HG03565 (cell line): Measurements from ENCODE around the gene FCHSD2.
A peak's percentile ranks its signal among the peaks of the same experiment; 100 is the strongest.

Experiments
- ATAC-seq: cut with Tn5 transposase; IDR thresholded peaks from one replicate; pipeline ENCODE4 v1.9.1; 2021; ENCODE audit warnings: mild to moderate bottlenecking, moderate library complexity; ENCODE audit not compliant: unreplicated experiment

Gene FCHSD2

DNA sequence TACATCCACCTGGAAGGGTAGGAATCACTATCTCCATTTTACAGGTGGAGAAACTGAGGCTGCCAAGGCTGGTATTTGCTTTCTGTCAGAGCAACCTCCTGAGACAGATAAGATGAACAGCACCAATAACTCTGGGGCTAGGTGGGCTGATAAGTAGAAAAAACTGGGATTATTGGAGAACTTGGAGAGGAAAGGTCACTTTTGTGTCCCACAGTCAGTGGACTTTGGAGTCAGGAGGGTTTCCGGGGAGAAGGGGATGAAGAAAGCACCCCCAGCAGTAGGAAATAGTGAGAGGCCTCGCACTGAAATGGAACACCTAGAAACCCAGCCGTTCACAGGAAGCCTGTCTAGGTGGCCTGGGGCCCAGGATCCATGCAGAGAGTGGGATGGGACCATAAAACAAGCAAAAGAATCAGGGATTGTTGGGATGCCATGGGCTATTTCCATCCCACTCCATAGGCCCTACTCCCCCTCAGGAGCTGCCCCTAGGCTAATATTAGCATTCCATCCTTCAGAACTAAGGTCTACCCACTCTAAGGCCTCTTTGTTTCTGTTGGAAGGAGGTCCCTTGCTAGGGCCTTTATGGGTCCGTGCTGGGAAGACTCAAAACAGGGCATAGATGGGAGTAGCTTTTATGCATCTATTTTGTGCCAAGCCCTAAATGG is 31.0 kb upstream of the FCHSD2 start:
- no peak for ATAC-seq

DNA sequence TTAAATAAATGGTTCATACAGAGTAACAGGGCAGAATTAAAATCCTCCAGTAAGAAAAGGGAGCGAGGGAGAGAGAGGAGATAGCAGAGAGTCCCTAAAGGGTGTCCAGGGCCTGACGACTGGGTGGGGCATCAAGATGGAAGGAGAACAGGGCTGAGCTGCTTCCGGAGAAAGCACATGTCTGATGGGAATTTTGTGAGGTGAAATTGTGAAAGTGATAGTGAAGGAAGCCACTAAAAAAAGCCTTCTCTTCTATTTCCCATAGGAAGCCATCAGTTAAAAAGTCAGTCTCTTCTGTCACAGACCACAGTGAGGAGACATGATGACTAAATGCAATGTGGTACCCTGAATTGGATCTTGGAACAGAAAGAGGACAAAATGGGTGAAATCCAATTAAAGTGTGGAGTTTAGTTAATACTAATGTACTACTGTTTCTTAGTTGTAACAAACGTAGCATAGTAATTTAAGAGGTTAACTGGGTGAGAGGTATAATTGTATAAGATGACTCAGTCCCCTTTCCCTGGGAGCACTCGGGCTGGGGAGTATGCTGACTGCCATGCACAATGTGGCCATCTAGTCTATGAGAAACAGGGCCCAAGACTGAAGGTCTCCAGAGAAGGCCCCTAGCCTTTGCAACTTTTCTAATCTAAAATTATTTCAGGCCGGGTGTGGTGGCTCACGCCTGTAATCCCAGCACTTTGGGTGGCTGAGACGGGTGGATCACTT is 29.5 kb upstream of the FCHSD2 start:
- no peak for ATAC-seq

DNA sequence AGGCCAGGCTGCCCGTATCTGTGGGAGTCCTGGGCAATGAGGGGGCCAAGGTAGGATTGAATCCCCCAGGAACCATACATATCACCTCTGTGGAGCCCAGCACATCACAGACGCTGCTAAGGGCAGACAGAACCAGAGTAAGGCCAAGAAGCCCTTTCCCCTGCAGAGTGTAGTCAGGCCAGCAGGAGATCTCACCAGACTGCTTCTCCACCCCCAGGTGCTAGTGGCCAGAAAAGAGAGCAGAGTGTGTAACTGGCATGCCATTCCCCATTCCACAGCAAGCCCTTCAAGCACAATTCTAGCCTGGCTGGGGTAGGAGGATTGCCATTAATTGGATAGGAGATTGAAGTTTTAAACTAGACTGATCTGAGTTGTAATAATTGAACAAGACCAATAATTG is 28.0 kb upstream of the FCHSD2 start:
- no peak for ATAC-seq

DNA sequence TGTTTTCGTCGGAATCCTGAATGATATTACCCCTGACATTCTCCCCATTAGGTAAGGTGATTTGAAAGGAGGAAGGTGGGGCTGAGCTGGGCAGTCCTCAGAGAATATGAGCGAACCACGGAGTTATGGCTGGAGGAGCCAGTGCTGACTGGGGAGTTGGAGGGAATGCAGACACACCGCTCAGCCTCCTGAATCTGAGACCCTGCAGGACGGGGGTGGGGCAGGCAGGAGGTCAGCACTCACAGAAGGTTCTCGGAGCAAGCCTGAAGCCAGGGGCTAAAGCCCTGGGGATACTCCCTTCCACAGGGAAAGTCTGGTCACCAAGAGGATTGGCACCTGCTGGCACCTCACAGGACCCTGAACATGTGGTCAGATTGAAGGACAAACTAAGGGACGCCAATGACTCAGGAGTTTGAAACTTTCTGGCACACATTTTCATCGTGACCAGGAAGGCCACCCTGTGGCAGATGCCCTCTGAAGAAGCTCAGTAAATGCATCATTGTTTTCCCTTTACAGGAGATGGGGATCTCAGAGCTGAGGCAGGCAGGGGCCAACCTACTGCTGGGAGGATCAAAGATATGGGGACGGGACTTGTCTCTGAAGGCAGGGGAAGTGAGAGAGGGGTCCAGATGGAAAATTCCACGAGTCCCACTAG is 26.9 kb upstream of the FCHSD2 start:
- ATAC-seq: no peak

DNA sequence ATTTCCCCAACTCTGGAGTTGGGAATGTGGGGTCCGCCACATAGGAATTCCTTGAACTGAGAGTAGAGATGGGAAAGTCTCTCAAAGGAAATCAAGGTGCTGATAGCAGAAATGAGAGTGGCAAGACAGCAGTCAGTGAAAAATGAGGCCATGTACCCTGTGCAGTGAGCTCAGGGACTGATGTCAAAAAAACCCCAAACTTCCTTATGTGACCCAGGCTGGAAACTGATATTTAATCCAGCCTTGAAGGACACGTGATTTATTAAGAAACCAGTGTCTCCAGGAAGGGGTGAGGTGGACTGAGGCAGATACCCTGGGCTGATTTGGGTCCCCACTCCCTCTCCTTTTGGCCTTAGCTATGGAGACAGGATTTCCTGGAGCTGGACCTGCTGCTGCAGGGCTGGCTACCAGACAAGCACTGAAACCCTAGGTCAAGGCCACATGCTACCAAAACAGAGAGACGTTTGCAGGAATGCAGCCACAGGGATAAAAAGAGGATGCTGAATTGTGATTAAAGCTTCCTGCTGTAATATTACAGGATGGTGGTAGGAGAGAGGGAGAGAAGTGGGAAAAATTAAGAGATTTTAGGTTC is 25.3 kb upstream of the FCHSD2 start:
- ATAC-seq: no peak

DNA sequence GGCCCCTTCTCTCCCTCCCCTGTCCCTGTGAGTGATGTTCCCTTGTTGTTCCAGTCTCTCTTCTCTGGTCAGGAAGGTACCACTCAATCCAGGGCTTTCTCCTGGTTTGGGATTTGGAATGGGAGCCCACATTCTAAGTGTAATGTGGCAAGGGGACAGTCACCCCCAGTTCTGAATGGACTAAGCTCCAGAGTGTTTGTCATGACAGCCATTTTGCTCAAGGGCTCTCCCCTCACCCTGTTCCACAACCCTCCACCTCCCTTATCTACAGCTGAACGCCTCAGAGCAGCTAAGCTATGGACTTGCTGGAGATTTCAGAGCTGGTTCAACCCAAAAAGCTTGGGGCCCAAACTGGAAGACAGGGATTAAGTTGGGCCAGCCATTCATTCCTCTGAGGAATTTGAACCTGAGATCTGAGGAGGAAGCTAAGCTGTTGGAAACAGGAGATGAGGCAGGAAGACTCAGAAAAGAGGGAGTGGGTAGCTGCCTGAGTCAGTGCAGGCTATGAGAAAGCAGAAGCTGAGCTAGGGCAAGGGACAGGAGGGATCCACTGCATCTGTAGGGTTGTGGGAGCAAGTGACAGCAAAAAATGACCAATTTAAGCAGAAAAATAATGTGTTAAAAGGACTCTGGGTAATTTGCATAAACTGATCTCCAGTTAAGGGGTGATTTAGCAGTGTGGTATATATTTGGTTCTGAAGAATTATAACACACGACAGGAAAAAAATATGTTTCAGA is 22.9 kb upstream of the FCHSD2 start:
- no peak for ATAC-seq

DNA sequence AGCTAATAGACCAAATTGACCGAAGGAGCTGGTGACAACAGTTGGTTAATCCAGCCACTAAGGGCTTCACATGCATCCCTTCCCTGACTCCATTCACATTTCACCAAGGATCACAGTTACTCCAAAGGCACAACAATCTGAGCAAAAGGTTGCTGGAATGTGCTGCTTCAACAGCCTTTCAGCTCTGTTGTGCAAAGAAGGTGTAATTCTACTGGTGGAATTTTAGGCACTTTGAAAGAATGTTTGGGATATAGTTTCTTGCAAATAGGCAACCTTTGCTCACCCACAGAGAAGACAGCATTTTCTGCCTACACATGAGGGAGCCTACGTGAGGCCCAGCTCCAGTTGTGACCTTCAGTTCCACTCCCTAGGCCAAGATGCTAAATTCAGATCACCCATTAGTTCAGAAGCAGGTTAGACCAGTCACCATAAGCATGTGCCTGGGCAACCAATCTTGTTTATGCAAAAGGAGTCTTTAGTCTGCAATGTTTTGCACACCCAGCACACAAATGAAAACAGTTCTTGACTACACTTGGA is 21.6 kb upstream of the FCHSD2 start:
- ATAC-seq: no peak

DNA sequence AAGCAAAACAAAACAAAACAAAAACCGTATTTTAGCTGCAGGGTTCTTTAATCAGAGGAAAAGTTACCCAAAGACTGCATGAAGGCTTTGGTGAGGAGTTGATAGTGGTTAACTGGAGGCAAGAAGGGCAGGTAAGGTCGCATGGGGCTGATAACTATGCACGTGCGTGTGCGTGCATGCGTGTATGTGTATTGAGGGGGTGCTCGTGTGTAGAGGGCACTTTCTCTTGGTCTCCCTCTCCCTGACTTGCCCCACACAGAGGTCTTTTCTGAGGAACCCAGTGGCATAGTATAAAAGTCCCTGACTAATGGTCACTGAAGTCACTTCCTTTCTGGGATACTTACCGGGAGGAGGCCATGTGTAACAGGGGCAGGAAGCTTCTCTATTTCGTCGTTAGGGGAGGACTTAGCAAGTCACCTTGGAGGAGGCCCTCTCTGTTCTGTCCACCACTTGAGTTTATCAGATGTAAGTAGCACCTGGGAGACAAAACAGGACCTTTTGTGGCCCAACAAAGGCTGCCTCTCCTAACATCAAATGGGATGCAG is 20.1 kb upstream of the FCHSD2 start:
- ATAC-seq: no peak

DNA sequence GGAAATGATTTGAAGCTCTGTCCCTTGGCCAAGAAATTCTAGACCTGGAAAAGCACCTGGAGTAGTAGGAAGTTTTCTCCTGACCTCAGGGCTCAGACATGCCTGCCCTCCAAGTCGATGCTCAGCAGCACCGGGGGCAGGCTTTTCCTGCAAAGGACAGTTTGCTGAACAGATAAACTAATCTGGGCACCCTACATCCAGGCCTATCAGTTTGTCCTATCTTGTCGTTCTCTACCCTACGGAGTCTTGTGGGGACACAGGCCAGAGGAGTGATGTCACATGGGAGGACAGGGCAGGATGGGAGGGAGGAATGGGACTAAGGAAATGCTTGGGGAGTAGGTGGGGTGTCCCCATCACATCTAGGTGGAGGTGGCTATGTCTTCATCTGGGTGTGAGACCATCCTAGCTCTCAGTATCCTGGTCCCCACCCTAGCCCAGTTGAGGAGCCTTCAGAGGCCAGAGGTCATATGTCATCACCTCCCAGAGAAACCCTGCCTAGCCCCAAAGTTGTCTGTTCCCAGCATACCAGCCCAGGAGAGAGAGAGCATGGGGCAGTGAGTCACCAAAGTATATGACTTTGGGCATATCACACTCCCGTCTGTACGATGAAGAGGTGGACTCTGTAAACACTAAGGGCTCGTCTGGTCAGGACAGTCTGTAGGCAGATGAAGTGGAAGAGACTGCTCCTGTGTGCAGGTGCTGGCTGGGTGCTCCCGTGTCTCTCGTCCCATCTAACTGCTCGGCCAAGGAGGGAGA is 18.1 kb upstream of the FCHSD2 start:
- ATAC-seq: no peak

DNA sequence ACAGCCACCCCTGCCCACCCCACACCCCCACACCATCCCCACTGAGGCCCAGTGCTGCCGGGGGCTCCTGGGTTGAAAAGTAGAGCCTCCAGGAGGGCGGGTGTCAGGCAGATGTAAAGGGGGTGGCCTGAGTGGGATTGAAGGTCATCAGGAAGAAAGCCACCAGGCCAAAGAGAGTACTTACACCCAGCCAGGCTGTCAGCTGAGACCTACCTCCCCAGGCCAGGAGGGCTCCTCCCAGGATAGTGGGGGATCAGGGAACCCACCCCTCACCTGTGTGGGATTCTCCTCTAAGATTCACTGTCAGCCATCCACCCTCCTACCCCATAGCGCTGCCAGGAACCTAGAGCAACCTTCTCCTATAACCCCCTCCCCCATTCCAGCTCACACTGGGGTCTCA is 17.2 kb upstream of the FCHSD2 start:
- ATAC-seq: no peak

DNA sequence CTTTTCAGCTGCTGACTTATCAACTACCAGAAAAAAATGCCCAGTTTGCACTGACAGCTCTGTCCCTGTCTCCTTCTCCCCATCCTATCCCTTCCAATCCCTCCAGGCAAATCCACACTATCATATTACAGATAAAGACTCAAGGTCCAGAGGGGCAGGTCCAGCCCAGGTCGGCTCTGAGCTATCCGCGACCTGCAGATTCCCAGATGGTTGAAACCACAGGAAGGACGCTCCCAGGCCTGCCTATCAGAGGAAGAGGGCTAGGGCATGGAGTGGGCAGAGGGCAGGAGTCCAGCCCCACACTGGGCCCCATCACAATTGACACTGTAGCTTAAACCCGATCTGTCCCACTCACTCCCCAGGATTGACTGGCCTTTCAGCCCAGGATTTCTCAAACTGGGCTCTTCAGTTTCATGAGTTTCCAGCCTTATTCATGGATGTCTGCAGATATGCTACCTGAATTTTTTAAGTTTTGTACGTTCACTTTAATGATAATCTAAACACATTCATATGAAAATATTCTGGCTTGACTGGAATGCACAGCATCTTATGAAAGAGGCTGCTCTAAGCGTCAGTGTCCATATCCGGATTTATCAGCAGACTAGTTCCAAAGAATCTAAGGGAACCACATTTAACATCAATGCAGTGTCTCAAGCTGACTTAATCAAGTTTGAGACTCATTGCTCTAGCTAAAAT is 16.4 kb upstream of the FCHSD2 start:
- no peak for ATAC-seq

DNA sequence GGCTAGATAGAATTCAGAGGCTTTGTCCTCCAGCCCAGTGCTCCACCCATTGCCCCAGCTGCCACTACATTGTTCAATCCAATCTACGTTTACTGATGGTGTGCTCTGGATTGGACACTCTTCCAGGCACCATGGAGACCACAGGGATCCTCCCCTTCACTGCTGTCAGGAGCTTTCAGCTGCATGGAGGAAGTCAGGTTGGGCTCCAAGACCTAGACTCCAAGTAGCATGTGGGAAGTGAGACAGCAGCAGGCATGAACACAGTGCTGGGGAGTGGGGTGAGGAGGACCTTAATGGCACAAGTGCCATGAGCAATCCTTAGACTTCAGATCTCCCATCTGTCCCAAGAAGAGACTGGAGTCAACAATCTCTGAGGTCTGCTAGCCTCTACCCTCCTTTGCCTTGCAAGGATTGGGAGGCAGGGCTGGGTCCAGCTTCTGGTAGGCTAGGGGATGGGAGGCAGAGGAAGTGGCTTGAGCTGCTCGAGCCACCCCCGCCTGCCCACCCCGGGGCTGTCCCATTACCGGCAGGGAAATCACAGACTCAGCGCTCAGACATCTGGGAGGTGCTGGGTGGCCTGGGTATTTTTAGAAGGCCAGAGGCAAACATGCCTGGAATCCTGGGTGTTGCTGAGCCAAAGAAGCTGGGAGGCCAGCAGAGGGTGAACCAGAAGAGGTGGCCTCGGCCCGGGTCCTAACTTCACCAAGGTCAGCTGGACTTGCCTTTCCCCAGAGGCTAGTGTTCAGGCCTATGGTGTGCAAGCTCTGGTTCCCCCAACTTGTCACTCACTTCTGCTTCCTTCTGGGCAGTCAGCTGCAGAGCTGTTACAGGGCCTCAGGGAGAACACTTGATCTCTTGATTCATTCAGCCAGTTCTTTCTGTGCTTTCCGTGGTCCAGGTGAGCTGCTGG is 15.2 kb upstream of the FCHSD2 start:
- no peak for ATAC-seq

DNA sequence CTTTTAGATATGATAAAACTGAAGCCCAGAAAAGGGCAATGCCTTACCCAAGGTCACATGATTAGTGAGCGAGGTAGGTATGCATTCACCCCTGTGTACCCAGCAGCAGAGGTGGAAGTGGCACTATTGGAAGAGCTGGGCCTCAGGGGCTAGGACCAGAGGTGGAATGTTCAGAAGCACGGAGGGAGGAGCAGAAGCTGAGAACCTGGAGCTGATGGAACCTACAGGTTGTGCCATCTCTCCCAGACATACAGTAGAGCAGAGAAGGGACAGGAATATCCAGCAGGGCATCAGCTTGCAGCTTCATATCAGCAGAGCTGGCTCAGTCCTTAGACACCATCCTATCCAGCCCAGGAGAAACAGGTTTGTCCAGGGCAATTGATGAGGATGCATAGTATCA is 14.6 kb upstream of the FCHSD2 start:
- no peak for ATAC-seq

DNA sequence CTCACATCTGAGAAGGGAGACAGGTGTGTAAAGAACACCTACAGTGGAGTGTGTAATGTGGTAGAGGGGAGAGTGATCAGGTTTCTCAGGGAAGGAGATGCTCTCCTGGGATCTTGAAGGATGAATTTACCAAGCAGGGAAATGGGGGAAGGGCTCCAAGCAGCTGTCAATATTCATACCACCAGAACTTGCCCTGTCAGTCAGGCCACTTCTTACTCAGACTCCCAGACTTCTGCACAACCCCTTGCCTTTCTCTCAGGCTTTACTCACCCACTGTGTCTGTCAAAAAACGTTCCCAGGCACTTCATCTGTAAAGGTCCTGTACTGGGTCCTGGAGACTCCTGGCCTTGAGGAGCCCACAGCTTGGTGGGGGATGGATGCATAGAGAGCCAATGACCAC is 14.0 kb upstream of the FCHSD2 start:
- ATAC-seq: no peak

DNA sequence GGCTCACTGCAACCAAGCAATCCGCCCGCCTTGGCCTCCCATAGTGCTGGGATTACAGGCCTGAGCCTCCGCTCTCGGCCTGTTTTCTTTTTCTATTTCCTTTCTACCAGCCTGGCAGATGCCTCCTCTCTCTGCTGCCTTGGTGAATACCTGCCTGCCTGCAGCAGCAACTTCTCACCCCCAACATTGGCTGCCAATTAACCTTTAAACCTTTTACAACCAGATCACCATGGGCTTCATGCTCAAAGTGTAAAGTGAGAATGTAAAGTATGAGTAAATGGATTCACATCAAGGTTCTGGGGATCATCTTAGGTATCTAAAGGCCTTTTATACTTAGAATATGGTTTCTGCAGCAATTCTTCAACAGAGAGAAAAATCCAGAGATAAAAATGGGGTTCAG is 13.0 kb upstream of the FCHSD2 start:
- no peak for ATAC-seq

DNA sequence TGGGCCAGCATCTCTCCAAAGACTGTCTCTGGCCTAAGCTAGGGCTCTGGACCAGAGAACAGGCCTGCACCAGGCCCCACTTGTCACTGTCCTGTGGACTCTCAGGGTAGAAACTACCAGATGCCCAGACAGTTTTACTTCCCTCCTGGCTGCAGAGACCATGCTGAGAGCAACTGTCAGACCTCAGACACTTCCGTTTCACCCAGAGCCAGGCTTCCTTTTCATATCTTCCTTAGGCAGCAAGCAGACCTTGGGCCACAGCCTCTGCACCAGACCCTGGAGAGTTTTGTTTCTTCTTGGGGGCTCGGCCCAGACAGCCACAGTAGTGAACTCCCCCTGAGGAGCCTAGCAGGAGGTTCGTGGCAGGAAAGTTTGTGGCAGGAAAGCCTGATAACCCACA is 12.1 kb upstream of the FCHSD2 start:
- peak; percentile 31 for ATAC-seq

DNA sequence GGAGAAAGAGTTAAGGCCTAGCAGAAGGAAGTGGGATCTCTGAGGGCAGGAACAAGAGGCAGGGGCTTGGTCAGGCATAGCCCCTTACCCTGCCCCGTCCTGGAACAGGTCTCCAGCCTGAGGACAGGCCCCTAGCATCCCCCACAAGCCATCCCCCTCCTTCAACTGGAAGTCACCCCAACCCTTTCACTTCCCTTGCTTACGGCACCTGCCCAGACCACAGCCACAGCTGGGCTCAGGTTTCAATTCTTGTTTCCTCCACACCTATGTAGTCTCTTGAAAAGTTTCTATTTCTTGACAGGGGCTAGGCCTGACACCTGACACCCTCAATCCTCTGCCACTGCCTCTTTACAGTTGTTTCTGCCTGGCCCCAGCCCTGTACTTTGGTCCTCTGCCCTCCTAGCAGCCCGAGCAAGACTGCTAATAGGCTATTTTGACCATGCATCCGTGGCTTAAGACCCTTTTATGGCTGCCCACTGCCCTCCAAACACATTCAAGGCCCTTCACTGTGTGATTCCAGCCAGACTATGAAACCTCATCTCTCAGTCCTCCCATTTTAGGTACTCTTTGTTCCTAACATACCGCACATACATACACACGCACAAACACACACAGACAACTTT is 10.9 kb upstream of the FCHSD2 start:
- ATAC-seq: peak; percentile 68
